ENCODE results near the gene OR2T4.

GRCh38 chr1:248404024-248404423 lies 42.6 kb downstream of the OR2T4 start:
- peak; percentile 5 to 39 (median 22); a peak in 5 of 6 replicates for TF ChIP-seq CTCF (IDR thresholded peaks at IDR 0.05 in 2 of 3, conservative IDR thresholded peaks at IDR 0.05 in 1 of 3; ENCODE audit: control insufficient read depth in 2 of 3, extremely low read depth in 1 of 3, insufficient read depth in 1 of 3, low read depth in 3 of 3, low read length in 3 of 3)
- TF ChIP-seq SMARCA5 (IDR thresholded peaks at IDR 0.05): no peak
- TF ChIP-seq ELK1 (IDR thresholded peaks at IDR 0.05; ENCODE audit: low read depth, low read length): no peak
- no peak for TF ChIP-seq EGR1 (IDR thresholded peaks at IDR 0.05; ENCODE audit: borderline replicate concordance in 1 of 2, low read depth in 2 of 2, low read length in 2 of 2)
- no peak for TF ChIP-seq NFIC (IDR thresholded peaks at IDR 0.05; ENCODE audit: low read depth, low read length)
- TF ChIP-seq ATF3 (IDR thresholded peaks at IDR 0.05; ENCODE audit: borderline replicate concordance, extremely low read depth, low read depth, low read length): no peak
